Glutamatergic neuron (in vitro differentiated cells): Measurements from ENCODE around the gene RTCB. TPM values are rescaled to one million over a fixed set of nuclear protein-coding genes. Genes with fewer than 3 reads are reported as not detected.

Experiments used
- DNase-seq: peaks from one replicate; pipeline ENCODE4 v3.0.0; 2022
- H3K27ac Mint-ChIP-seq: one replicate; pipeline ENCODE4 v1.8.0; 2020; ENCODE audit warnings: mild to moderate bottlenecking, mixed read lengths, inconsistent platforms; ENCODE audit not compliant: unreplicated experiment
- H3K27me3 Mint-ChIP-seq: one replicate; pipeline ENCODE4 v1.8.0; 2020; ENCODE audit warnings: mild to moderate bottlenecking, moderate library complexity, mixed read lengths, inconsistent platforms; ENCODE audit not compliant: unreplicated experiment
- H3K36me3 Mint-ChIP-seq: one replicate; pipeline ENCODE4 v1.8.0; 2020; ENCODE audit warnings: mild to moderate bottlenecking, mixed read lengths, inconsistent platforms; ENCODE audit not compliant: unreplicated experiment
- H3K4me1 Mint-ChIP-seq: one replicate; pipeline ENCODE4 v1.8.0; 2020; ENCODE audit warnings: mild to moderate bottlenecking, low read depth, mixed read lengths, inconsistent platforms; ENCODE audit not compliant: unreplicated experiment
- H3K4me3 Mint-ChIP-seq: one replicate; pipeline ENCODE4 v1.8.0; 2020; ENCODE audit warnings: mild to moderate bottlenecking, mixed read lengths, inconsistent platforms; ENCODE audit not compliant: unreplicated experiment
- H3K9me3 Mint-ChIP-seq: one replicate; pipeline ENCODE4 v1.8.0; 2020; ENCODE audit warnings: mild to moderate bottlenecking, moderate library complexity, mixed read lengths, inconsistent platforms; ENCODE audit not compliant: unreplicated experiment
- CTCF ChIP-seq: fragments of 200-600 bp; sonication (generic); IDR thresholded peaks from one replicate; pipeline ENCODE4 v1.5.0; 2021; ENCODE audit not compliant: partially characterized antibody, unreplicated experiment
- total RNA-seq: library from RNA; stranded (reverse); fragmentation: NEBNext Ultra II Directional; extraction: Animal tissue kit (Norgen Biotek cat#: 25700); gene quantifications from one replicate; pipeline ENCODE4 v1.2.1, GENCODE V29; 2021; ENCODE audit not compliant: unreplicated experiment

Gene RTCB
- total RNA-seq, 1 donor from 2014 or later, result 87.6 TPM

DNA sequence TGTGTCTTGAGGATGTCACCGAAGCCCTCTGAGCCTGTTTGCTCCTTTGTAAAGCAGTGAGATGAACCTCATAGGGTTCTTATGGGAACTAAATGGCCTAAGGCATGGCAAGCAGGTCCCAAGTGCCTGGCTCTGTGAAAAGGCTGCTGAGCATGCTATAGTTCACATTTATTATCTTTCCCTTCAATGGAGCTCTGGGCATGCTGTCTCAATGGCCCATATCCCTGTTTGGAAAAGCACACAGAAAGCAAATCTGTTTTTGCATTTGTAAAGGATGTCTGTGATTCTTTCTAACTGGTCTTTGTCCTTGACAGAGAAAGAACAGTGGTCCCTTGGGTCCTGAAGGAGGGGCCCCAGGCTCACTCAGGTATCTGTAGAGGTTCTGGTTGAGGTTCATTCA is 26.4 kb downstream of the RTCB start:
- Mint-ChIP-seq H3K4me1 (no peaks in the 10 kb centered on the region), H3K27ac (no peak overlapping the region), H3K9me3 (peaks cover 2% of the 10 kb centered on the region), H3K36me3 (peaks cover 3% of the 10 kb centered on the region), H3K4me3 (no peak overlapping the region), H3K27me3 (no peaks in the 10 kb centered on the region)
- no peak for DNase-seq
- TF ChIP-seq CTCF, result no peak

DNA sequence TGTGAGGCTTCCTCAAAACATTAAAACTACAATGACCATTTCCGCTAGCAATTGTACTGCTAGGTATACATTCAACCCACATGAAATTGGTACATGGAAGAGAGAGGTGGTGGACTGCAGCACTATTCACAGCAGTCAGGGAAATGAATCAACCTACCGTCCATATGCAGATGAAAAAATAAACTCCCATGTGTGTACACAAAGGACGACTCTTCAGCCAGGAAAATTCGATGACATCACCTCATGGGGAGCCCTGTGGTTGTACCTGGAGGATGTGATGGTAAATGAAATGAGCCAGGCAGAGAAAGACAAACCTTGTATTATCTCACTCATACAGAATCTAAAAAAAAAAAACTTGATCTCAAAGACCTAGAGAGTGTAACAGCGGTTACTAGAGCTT is 31.1 kb downstream of the RTCB start:
- Mint-ChIP-seq H3K4me3 (no peak overlapping the region), H3K27ac (no peak overlapping the region), H3K4me1 (no peaks in the 10 kb centered on the region), H3K9me3 (peaks cover 2% of the 10 kb centered on the region), H3K27me3 (no peaks in the 10 kb centered on the region), H3K36me3 (no peaks in the 10 kb centered on the region)
- DNase-seq, result no peak
- TF ChIP-seq CTCF, result no peak

DNA sequence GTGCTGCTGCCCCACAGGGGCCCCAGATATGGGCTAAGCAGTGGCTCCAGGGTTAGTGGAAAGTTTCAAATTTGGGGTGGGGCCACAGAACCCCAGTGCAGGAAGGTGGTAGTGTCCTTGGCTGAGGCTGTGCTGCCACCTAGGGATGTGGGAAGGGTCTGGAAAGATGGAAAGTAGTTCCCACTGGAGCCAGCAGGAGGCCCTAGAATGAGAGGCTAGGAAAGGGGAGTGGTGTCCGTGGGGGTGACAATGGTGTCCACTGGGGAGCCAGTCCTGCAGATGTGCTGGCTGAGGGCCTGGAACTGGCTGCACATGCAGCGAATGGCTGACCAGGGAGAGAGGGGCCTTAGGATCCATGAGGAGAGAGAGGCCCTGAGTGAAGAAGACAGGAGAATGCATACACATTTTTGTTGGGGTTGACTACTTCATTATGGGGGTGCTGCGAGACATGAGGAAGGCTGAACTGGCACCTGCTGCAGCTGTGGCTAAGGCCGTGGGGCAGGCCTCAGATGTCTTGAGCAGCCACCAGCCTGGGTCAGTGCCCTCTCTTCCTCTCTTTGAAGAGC is 33.3 kb downstream of the RTCB start:
- Mint-ChIP-seq H3K27me3 (no peaks in the 10 kb centered on the region), H3K4me1 (peaks cover 1% of the 10 kb centered on the region), H3K36me3 (no peaks in the 10 kb centered on the region), H3K27ac (no peak overlapping the region), H3K4me3 (no peak overlapping the region), H3K9me3 (peaks cover 2% of the 10 kb centered on the region)
- peak; percentile 71 for TF ChIP-seq CTCF
- peak; percentile 68 for DNase-seq

GRCh38 chr22:32376681-32377080 is 35.4 kb downstream of the RTCB start:
- Mint-ChIP-seq H3K4me3 (no peak overlapping the region), H3K9me3 (peaks cover 2% of the 10 kb centered on the region), H3K36me3 (no peaks in the 10 kb centered on the region), H3K4me1 (peaks cover 1% of the 10 kb centered on the region), H3K27me3 (no peaks in the 10 kb centered on the region), H3K27ac (no peak overlapping the region)
- DNase-seq, result no peak
- no peak for TF ChIP-seq CTCF

DNA sequence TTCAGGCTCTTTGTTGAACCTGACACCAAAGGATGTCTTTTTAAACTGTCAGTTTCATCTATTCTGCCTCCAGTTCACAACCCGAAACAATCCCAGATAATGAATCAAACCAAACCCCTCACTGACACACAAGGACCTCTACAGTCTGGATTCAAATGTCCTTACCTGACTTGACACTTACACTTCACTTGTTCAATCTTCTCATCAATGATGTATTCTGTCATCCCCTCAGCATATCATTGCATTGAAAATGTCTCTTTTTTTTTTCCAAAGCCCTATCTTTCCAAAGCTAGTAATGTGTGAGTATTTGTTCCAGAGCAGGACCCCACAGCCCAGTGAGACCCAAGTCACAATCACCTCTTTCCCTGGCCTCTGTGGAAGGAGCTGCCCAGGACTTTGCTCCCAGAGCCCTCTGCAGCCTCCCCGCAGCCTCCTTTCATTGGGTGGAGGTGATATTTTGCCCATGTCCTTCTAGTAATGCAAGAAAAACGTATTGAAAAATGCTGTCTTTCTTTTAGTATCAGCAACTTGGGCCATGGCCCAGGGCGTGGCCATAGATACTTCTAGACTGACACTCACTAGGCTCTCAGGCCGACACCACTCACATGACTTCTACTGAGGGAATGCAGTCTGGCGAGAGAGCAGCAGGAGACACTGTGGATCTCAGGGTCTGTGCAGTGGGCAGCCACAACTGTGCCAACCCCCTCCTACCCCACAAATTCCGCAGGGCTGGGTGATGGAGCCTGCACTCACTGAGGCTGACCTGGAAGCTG is 36.2 kb downstream of the RTCB start:
- Mint-ChIP-seq H3K4me1 (peaks cover 1% of the 10 kb centered on the region), H3K36me3 (no peaks in the 10 kb centered on the region), H3K27ac (no peak overlapping the region), H3K9me3 (no peaks in the 10 kb centered on the region), H3K4me3 (no peak overlapping the region), H3K27me3 (no peaks in the 10 kb centered on the region)
- no peak for TF ChIP-seq CTCF
- no peak for DNase-seq
